ENCODE measurements around the gene CDKN3.
"Not testable (repeated sequence)": the region's sequence is repeated elsewhere in the genome, so short reads cannot be mapped to it uniquely, and the experiment has no call there.

The CDKN3 gene

DNA sequence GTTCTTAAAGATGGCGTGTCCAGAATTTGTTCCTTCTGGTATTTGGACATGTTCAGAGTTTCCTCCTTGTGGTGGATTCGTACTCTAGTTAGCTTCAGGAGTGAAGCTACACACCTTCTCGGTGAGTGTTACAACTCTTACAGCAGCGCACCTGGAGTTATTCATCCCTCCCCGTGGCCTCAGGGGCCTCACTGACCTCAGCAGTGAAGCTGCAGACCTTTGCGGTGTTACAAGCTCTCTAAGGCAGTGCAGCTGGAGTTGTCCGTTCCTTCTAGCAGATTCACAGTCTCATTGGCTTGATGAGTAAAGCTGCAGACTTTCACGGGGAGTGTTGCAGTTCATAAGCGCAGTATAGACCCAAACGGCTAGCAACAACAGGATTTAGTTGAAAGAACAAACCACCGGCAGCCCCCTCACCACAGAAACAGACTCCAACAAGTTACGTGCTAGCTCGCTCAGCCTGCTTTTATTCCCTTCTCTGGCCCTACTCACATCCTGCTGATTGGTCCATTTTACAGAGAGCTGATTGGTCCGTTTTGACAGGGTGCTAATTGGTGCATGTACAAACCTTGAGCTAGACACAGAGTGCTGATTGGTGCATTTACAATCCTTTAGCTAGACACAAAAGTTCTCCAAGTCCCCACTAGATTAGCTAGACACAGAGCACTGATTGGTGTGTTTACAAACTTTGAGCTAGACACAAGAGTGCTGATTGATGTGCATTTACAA, 4.5 kb upstream of the CDKN3 start:
- peaks cover 0 to under 1% of the 10 kb centered on the region in 2 donors for H3K4me1 ChIP-seq (ENCODE audit: control insufficient read depth in 2 of 2, insufficient read depth in 2 of 2, low read length in 2 of 2)
- H3K27ac ChIP-seq (ENCODE audit: low read depth in 2 of 2, low read length in 2 of 2): no peak overlapping the region
- no peaks in the 10 kb centered on the region for H3K36me3 ChIP-seq (ENCODE audit: control insufficient read depth in 2 of 2, insufficient read depth in 2 of 2, low read length in 2 of 2)
- no peaks in the 10 kb centered on the region for H3K9me3 ChIP-seq (ENCODE audit: control insufficient read depth in 2 of 2, low read length in 2 of 2)
- H3K27me3 ChIP-seq (ENCODE audit: control insufficient read depth in 2 of 2, insufficient read depth in 2 of 2, low read length in 2 of 2): no peaks in the 10 kb centered on the region
- H3K9ac ChIP-seq (ENCODE audit: low read depth in 1 of 2, low read length in 2 of 2): no peak overlapping the region
- H3K4me3 ChIP-seq (ENCODE audit: low read length in 2 of 2): no peak overlapping the region

DNA sequence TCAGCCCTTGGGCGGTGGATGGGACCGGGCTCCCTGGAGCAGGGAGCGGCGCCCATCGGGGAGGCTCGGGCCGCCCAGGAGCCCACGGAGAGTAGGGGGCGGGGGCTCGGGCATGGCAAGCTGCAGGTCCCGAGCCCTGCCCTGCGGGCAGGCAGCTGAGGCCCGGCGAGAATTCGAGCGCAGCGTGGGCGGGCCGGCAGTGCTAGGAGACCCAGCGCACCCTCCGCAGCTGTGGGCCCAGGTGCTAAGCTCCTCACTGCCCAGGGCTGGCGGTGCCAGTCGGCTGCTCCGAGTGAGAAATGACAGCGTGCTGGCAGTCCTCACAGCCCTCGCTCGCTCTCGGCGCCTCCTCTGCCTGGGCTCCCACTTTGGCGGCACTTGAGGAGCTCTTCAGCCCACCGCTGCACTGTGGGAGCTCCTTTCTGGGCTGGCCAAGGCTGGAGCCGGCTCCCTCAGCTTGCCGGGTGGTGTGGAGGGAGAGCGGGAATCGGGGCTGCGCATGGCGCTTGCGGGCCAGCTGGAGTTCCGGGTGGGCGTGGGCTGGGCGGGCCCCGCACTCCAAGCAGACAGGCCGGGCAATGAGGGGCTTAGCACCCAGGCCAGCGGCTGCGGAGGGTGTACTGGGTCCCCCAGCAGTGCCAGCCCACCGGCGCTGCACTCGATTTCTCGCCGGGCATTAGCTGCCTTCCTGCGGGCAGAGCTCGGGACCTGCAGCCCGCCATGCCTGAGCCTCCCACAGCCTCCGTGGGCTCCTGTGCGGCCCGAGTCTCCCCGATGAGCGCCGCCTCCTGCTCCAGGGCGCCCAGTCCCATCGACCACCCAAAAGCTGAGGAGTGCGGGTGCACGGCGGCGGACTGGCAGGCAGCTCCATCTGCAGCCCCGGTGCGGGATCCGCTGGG, 3.6 kb upstream of the CDKN3 start:
- not testable (repeated sequence) for H3K27ac ChIP-seq (ENCODE audit: low read depth in 2 of 2, low read length in 2 of 2); H3K4me3 ChIP-seq (ENCODE audit: low read length in 2 of 2); H3K27me3 ChIP-seq (ENCODE audit: control insufficient read depth in 2 of 2, insufficient read depth in 2 of 2, low read length in 2 of 2); H3K9ac ChIP-seq (ENCODE audit: low read depth in 1 of 2, low read length in 2 of 2); H3K4me1 ChIP-seq (ENCODE audit: control insufficient read depth in 2 of 2, insufficient read depth in 2 of 2, low read length in 2 of 2); H3K9me3 ChIP-seq (ENCODE audit: control insufficient read depth in 2 of 2, low read length in 2 of 2); H3K36me3 ChIP-seq (ENCODE audit: control insufficient read depth in 2 of 2, insufficient read depth in 2 of 2, low read length in 2 of 2)

DNA sequence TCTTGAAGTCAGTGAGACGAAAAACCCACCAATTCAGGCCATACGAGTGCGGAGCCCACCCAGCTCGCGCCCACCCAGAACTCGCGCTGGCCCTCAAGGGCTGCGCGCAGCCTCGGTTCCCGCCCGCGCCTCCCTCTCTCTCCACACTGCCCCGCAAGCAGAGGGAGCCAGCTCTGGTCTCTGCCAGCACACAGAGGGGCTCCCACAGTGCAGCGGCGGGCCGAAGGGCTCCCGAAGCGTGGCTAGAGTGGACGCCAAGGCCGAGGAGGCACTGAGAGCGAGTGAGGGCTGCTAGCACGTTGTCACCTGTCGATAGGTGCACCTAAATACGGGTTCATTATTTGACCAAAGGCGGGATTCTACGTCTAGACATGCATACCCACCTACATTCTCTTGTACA, 2.2 kb upstream of the CDKN3 start:
- Histone ChIP-seq H3K9ac (ENCODE audit: low read depth in 1 of 2, low read length in 2 of 2) (no peak overlapping the region), H3K36me3 (ENCODE audit: control insufficient read depth in 2 of 2, insufficient read depth in 2 of 2, low read length in 2 of 2) (no peaks in the 10 kb centered on the region), H3K27ac (ENCODE audit: low read depth in 2 of 2, low read length in 2 of 2) (no peak overlapping the region), H3K4me3 (ENCODE audit: low read length in 2 of 2) (no peak overlapping the region), H3K9me3 (ENCODE audit: control insufficient read depth in 2 of 2, low read length in 2 of 2) (no peaks in the 10 kb centered on the region), H3K27me3 (ENCODE audit: control insufficient read depth in 2 of 2, insufficient read depth in 2 of 2, low read length in 2 of 2) (no peaks in the 10 kb centered on the region), H3K4me1 (ENCODE audit: control insufficient read depth in 2 of 2, insufficient read depth in 2 of 2, low read length in 2 of 2) (peaks cover 5 to 6% of the 10 kb centered on the region in 2 donors)

- peaks cover 5 to 6% of the 10 kb centered on the region in 2 donors for H3K4me1 ChIP-seq (ENCODE audit: control insufficient read depth in 2 of 2, insufficient read depth in 2 of 2, low read length in 2 of 2)
- no peak overlapping the region for H3K4me3 ChIP-seq (ENCODE audit: low read length in 2 of 2)
- no peaks in the 10 kb centered on the region for H3K9me3 ChIP-seq (ENCODE audit: control insufficient read depth in 2 of 2, low read length in 2 of 2)
These were observed 1.5 kb upstream of the CDKN3 start for GRCh38 chr14:54395284-54395683.

DNA sequence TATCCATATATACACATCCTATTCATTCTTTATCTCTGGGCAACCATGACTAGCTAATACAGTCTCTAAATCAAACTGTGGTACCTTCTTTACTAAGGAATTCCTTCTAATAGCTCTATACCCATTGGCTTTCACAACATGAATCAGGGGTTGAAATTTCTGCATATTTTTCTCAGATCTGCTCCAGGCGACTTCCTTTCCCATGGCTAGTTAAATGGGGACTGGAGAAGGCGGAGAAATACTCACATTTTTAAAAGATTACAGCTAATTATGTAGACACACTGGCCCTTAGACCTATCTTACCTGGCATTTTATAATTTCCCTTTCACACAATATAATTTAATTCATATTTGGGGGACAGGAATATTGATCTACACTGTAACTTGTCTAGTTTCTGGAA, 1.1 kb upstream of the CDKN3 start:
- no peaks in the 10 kb centered on the region for H3K36me3 ChIP-seq (ENCODE audit: control insufficient read depth in 2 of 2, insufficient read depth in 2 of 2, low read length in 2 of 2)
- no peak overlapping the region for H3K9ac ChIP-seq (ENCODE audit: low read depth in 1 of 2, low read length in 2 of 2)
- H3K9me3 ChIP-seq (ENCODE audit: control insufficient read depth in 2 of 2, low read length in 2 of 2): no peaks in the 10 kb centered on the region
- H3K27ac ChIP-seq (ENCODE audit: low read depth in 2 of 2, low read length in 2 of 2): no peak overlapping the region
- no peak overlapping the region for H3K4me3 ChIP-seq (ENCODE audit: low read length in 2 of 2)
- H3K4me1 ChIP-seq (ENCODE audit: control insufficient read depth in 2 of 2, insufficient read depth in 2 of 2, low read length in 2 of 2): peaks cover 5 to 6% of the 10 kb centered on the region in 2 donors
- H3K27me3 ChIP-seq (ENCODE audit: control insufficient read depth in 2 of 2, insufficient read depth in 2 of 2, low read length in 2 of 2): no peaks in the 10 kb centered on the region

More at GRCh38 chr14:54395284-54395683, 1.5 kb upstream of the CDKN3 start:
- Histone ChIP-seq H3K36me3 (ENCODE audit: control insufficient read depth in 2 of 2, insufficient read depth in 2 of 2, low read length in 2 of 2) (no peaks in the 10 kb centered on the region), H3K9ac (ENCODE audit: low read depth in 1 of 2, low read length in 2 of 2) (no peak overlapping the region), H3K27ac (ENCODE audit: low read depth in 2 of 2, low read length in 2 of 2) (no peak overlapping the region), H3K27me3 (ENCODE audit: control insufficient read depth in 2 of 2, insufficient read depth in 2 of 2, low read length in 2 of 2) (no peaks in the 10 kb centered on the region)

- H3K9me3 ChIP-seq (ENCODE audit: control insufficient read depth in 2 of 2, low read length in 2 of 2): no peaks in the 10 kb centered on the region
- H3K27me3 ChIP-seq (ENCODE audit: control insufficient read depth in 2 of 2, insufficient read depth in 2 of 2, low read length in 2 of 2): no peaks in the 10 kb centered on the region
- H3K9ac ChIP-seq (ENCODE audit: low read depth in 1 of 2, low read length in 2 of 2): peak overlapping the region; percentile 73 to 78
- no peaks in the 10 kb centered on the region for H3K36me3 ChIP-seq (ENCODE audit: control insufficient read depth in 2 of 2, insufficient read depth in 2 of 2, low read length in 2 of 2)
- peak overlapping the region; percentile 84 to 89 for H3K4me3 ChIP-seq (ENCODE audit: low read length in 2 of 2)
- H3K4me1 ChIP-seq (ENCODE audit: control insufficient read depth in 2 of 2, insufficient read depth in 2 of 2, low read length in 2 of 2): peaks cover 5 to 6% of the 10 kb centered on the region in 2 donors
- H3K27ac ChIP-seq (ENCODE audit: low read depth in 2 of 2, low read length in 2 of 2): peak overlapping the region in 1 of 2 donors; percentile 38
These were observed 669 bp upstream of the CDKN3 start for GRCh38 chr14:54396183-54396492.

- Histone ChIP-seq H3K9ac (ENCODE audit: low read depth in 1 of 2, low read length in 2 of 2) (no peak overlapping the region), H3K27ac (ENCODE audit: low read depth in 2 of 2, low read length in 2 of 2) (no peak overlapping the region), H3K9me3 (ENCODE audit: control insufficient read depth in 2 of 2, low read length in 2 of 2) (no peaks in the 10 kb centered on the region), H3K4me1 (ENCODE audit: control insufficient read depth in 2 of 2, insufficient read depth in 2 of 2, low read length in 2 of 2) (peaks cover 5 to 6% of the 10 kb centered on the region in 2 donors), H3K36me3 (ENCODE audit: control insufficient read depth in 2 of 2, insufficient read depth in 2 of 2, low read length in 2 of 2) (no peaks in the 10 kb centered on the region), H3K4me3 (ENCODE audit: low read length in 2 of 2) (no peak overlapping the region), H3K27me3 (ENCODE audit: control insufficient read depth in 2 of 2, insufficient read depth in 2 of 2, low read length in 2 of 2) (no peaks in the 10 kb centered on the region)
These were observed 2.8 kb downstream of the CDKN3 start for GRCh38 chr14:54399560-54399959.

GRCh38 chr14:54403401-54404005, 6.7 kb downstream of the CDKN3 start:
- H3K27me3 ChIP-seq (ENCODE audit: control insufficient read depth in 2 of 2, insufficient read depth in 2 of 2, low read length in 2 of 2); H3K4me1 ChIP-seq (ENCODE audit: control insufficient read depth in 2 of 2, insufficient read depth in 2 of 2, low read length in 2 of 2); H3K9me3 ChIP-seq (ENCODE audit: control insufficient read depth in 2 of 2, low read length in 2 of 2); H3K36me3 ChIP-seq (ENCODE audit: control insufficient read depth in 2 of 2, insufficient read depth in 2 of 2, low read length in 2 of 2); H3K27ac ChIP-seq (ENCODE audit: low read depth in 2 of 2, low read length in 2 of 2); H3K9ac ChIP-seq (ENCODE audit: low read depth in 1 of 2, low read length in 2 of 2); H3K4me3 ChIP-seq (ENCODE audit: low read length in 2 of 2): not testable (repeated sequence)

DNA sequence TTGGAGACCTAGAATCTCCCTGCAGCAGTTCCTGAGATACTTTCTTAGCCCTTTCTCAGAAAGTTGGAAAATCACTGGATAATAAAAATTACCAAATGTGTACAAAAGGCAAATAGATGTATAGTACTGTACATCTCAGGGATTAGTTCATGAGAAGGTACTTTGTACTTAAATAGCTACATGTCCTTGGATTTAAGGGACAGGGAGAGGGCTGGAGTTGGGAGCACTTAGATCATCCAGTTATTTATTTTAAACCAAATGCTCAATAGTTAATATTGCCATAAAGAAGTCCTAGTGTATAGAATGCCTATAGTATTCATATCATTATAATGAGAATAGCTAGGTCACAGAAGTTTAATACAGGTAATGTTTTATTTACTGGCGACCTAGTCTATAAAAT, 13.4 kb downstream of the CDKN3 start:
- no peaks in the 10 kb centered on the region for H3K27me3 ChIP-seq (ENCODE audit: control insufficient read depth in 2 of 2, insufficient read depth in 2 of 2, low read length in 2 of 2)
- H3K4me1 ChIP-seq (ENCODE audit: control insufficient read depth in 2 of 2, insufficient read depth in 2 of 2, low read length in 2 of 2): no peaks in the 10 kb centered on the region
- peaks cover 0 to 4% of the 10 kb centered on the region in 2 donors for H3K36me3 ChIP-seq (ENCODE audit: control insufficient read depth in 2 of 2, insufficient read depth in 2 of 2, low read length in 2 of 2)
- H3K9me3 ChIP-seq (ENCODE audit: control insufficient read depth in 2 of 2, low read length in 2 of 2): no peaks in the 10 kb centered on the region
- H3K27ac ChIP-seq (ENCODE audit: low read depth in 2 of 2, low read length in 2 of 2): no peak overlapping the region
- H3K9ac ChIP-seq (ENCODE audit: low read depth in 1 of 2, low read length in 2 of 2): no peak overlapping the region
- H3K4me3 ChIP-seq (ENCODE audit: low read length in 2 of 2): no peak overlapping the region

GRCh38 chr14:54411371-54411770, 14.6 kb downstream of the CDKN3 start:
- H3K36me3 ChIP-seq (ENCODE audit: control insufficient read depth in 2 of 2, insufficient read depth in 2 of 2, low read length in 2 of 2): peaks cover 0 to 4% of the 10 kb centered on the region in 2 donors
- no peaks in the 10 kb centered on the region for H3K9me3 ChIP-seq (ENCODE audit: control insufficient read depth in 2 of 2, low read length in 2 of 2)
- no peak overlapping the region for H3K4me3 ChIP-seq (ENCODE audit: low read length in 2 of 2)
- no peak overlapping the region for H3K27ac ChIP-seq (ENCODE audit: low read depth in 2 of 2, low read length in 2 of 2)
- no peak overlapping the region for H3K9ac ChIP-seq (ENCODE audit: low read depth in 1 of 2, low read length in 2 of 2)
- H3K27me3 ChIP-seq (ENCODE audit: control insufficient read depth in 2 of 2, insufficient read depth in 2 of 2, low read length in 2 of 2): no peaks in the 10 kb centered on the region
- no peaks in the 10 kb centered on the region for H3K4me1 ChIP-seq (ENCODE audit: control insufficient read depth in 2 of 2, insufficient read depth in 2 of 2, low read length in 2 of 2)

Measured in mucosa of rectum (tissue), 2 donors.